HG02610 (cell line): Measurements from ENCODE around the gene PDIK1L.

Source experiments
- ATAC-seq: cut with Tn5 transposase; IDR thresholded peaks from one replicate; pipeline ENCODE4 v1.9.1; 2021; ENCODE audit warnings: mild to moderate bottlenecking, moderate library complexity; ENCODE audit not compliant: unreplicated experiment

PDIK1L gene

GRCh38 chr1:26153966-26154532 lies 42.4 kb downstream of the PDIK1L start:
- ATAC-seq: no peak

GRCh38 chr1:26154750-26155149 lies 43.1 kb downstream of the PDIK1L start:
- ATAC-seq: no peak

GRCh38 chr1:26155370-26156284 lies 44.0 kb downstream of the PDIK1L start:
- no peak for ATAC-seq

GRCh38 chr1:26156285-26157038 lies 44.8 kb downstream of the PDIK1L start:
- ATAC-seq: no peak

GRCh38 chr1:26158271-26158907 lies 46.8 kb downstream of the PDIK1L start:
- ATAC-seq: no peak

- no peak for ATAC-seq
Observed at GRCh38 chr1:26158908-26159742, 47.5 kb downstream of the PDIK1L start, which contains the start of gene FAM110D. FAM110D (plus strand) TSS chr1:26159079; CDS start chr1:26161292, 2,213 bp downstream.

GRCh38 chr1:26159743-26160039 lies 48.1 kb downstream of the PDIK1L start:
- ATAC-seq: no peak

GRCh38 chr1:26160527-26161414 lies 49.1 kb downstream of the PDIK1L start:
- ATAC-seq: no peak

- no peak for ATAC-seq
Observed at GRCh38 chr1:26161415-26162219, 50.0 kb downstream of the PDIK1L start.

- no peak for ATAC-seq
Observed at GRCh38 chr1:26162220-26162709, 50.6 kb downstream of the PDIK1L start.

- no peak for ATAC-seq
Observed at GRCh38 chr1:26163684-26164035, 52.0 kb downstream of the PDIK1L start.

GRCh38 chr1:26164036-26164860 lies 52.6 kb downstream of the PDIK1L start:
- no peak for ATAC-seq

- no peak for ATAC-seq
Observed at GRCh38 chr1:26164861-26165842, 53.5 kb downstream of the PDIK1L start.

GRCh38 chr1:26166719-26167281 lies 55.2 kb downstream of the PDIK1L start:
- ATAC-seq: no peak

GRCh38 chr1:26168410-26169197 lies 57.0 kb downstream of the PDIK1L start, which contains the start of gene C1orf232:
C1orf232 (minus strand) TSS chr1:26168963; CDS start chr1:26168499, 464 bp downstream.
- no peak for ATAC-seq
